ENCODE measurements around the gene SNAPC2.

SNAPC2 gene

GRCh38 chr19:7902796-7903243, 17.3 kb upstream of the SNAPC2 start:
- DNase-seq (ENCODE audit: low read depth in 1 of 2, low spot score in 1 of 2) = no peak
- H3K27me3 ChIP-seq (ENCODE audit: insufficient read depth, poor library complexity, severe bottlenecking) = no peaks in the 10 kb centered on the region
- peak overlapping the region; percentile 67 for H3K27ac ChIP-seq (replicated peaks)
- H3K4me3 ChIP-seq (replicated peaks; ENCODE audit: insufficient read depth, low read length) = peak overlapping the region; percentile 58
- TF ChIP-seq POLR2AphosphoS5 (IDR thresholded peaks at IDR 0.05; ENCODE audit: low read depth) = no peak
- no peak for TF ChIP-seq GABPA (IDR thresholded peaks at IDR 0.05; ENCODE audit: low read depth)
- no peak for TF ChIP-seq SPI1 (IDR thresholded peaks at IDR 0.05; ENCODE audit: borderline replicate concordance, low read depth)
- no peak for TF ChIP-seq CTCF (IDR thresholded peaks at IDR 0.05; ENCODE audit: insufficient read depth, low read length)
- no peak for TF ChIP-seq REST (IDR thresholded peaks at IDR 0.05; ENCODE audit: insufficient replicate concordance, low read depth)

- Histone ChIP-seq H3K4me3 (replicated peaks; ENCODE audit: insufficient read depth, low read length) (peak within 1 kb of the TSS; percentile 97), H3K27me3 (ENCODE audit: insufficient read depth, poor library complexity, severe bottlenecking) (no peaks in the 10 kb centered on the region), H3K27ac (replicated peaks) (peak within 1 kb of the TSS; percentile 67)
- TF ChIP-seq GABPA (IDR thresholded peaks at IDR 0.05; ENCODE audit: low read depth) (no peak), POLR2AphosphoS5 (IDR thresholded peaks at IDR 0.05; ENCODE audit: low read depth) (peak; percentile 88), CTCF (IDR thresholded peaks at IDR 0.05; ENCODE audit: insufficient read depth, low read length) (peak; percentile 65), SPI1 (IDR thresholded peaks at IDR 0.05; ENCODE audit: borderline replicate concordance, low read depth) (no peak), REST (IDR thresholded peaks at IDR 0.05; ENCODE audit: insufficient replicate concordance, low read depth) (no peak)
- DNase-seq (ENCODE audit: low read depth in 1 of 2, low spot score in 1 of 2) = peak; percentile 98 to 100
Measured at GRCh38 chr19:7903244-7904073, 16.7 kb upstream of the SNAPC2 start, which contains the start of gene MAP2K7. Gene MAP2K7, plus strand, starts transcription at chr19:7903877. Its CDS starts 68 bp downstream, at chr19:7903945.

GRCh38 chr19:7904074-7905020, 15.8 kb upstream of the SNAPC2 start:
- TF ChIP-seq CTCF (IDR thresholded peaks at IDR 0.05; ENCODE audit: insufficient read depth, low read length) = no peak
- no peak for TF ChIP-seq REST (IDR thresholded peaks at IDR 0.05; ENCODE audit: insufficient replicate concordance, low read depth)
- TF ChIP-seq GABPA (IDR thresholded peaks at IDR 0.05; ENCODE audit: low read depth) = no peak
- no peak; the same call in 1 of the 2 replicates for TF ChIP-seq POLR2AphosphoS5 (IDR thresholded peaks at IDR 0.05; ENCODE audit: low read depth)
- TF ChIP-seq SPI1 (IDR thresholded peaks at IDR 0.05; ENCODE audit: borderline replicate concordance, low read depth) = no peak
- peak; percentile 28 to 57 for DNase-seq (ENCODE audit: low read depth in 1 of 2, low spot score in 1 of 2)
- Histone ChIP-seq H3K27me3 (ENCODE audit: insufficient read depth, poor library complexity, severe bottlenecking) (no peaks in the 10 kb centered on the region), H3K4me3 (replicated peaks; ENCODE audit: insufficient read depth, low read length) (peak overlapping the region; percentile 97), H3K27ac (replicated peaks) (peak overlapping the region; percentile 63)

Data from HL-60 (cell line).